ENCODE data around the gene ZYG11A. TPM values are rescaled to one million over a fixed set of nuclear protein-coding genes. Genes with fewer than 3 reads are reported as not detected.

The ZYG11A gene
- total RNA-seq, 1 experiment from 2014 or later, result 0.36 TPM

- DNase-seq (ENCODE audit: low read depth, low spot score), result no peak
- ATAC-seq, result no peak
- TF ChIP-seq, protein P1, sequence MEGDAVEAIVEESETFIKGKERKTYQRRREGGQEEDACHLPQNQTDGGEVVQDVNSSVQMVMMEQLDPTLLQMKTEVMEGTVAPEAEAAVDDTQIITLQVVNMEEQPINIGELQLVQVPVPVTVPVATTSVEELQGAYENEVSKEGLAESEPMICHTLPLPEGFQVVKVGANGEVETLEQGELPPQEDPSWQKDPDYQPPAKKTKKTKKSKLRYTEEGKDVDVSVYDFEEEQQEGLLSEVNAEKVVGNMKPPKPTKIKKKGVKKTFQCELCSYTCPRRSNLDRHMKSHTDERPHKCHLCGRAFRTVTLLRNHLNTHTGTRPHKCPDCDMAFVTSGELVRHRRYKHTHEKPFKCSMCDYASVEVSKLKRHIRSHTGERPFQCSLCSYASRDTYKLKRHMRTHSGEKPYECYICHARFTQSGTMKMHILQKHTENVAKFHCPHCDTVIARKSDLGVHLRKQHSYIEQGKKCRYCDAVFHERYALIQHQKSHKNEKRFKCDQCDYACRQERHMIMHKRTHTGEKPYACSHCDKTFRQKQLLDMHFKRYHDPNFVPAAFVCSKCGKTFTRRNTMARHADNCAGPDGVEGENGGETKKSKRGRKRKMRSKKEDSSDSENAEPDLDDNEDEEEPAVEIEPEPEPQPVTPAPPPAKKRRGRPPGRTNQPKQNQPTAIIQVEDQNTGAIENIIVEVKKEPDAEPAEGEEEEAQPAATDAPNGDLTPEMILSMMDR (IDR thresholded peaks at IDR 0.05), result no peak
- TF ChIP-seq POLR2AphosphoS5 (IDR thresholded peaks at IDR 0.05; ENCODE audit: low read depth, low read length), result no peak
- Histone ChIP-seq H3K4me1 (ENCODE audit: control insufficient read depth, insufficient read depth, low read length) (no peaks in the 10 kb centered on the region), H3K4me3 (ENCODE audit: low read depth in 2 of 2, low read length in 2 of 2) (no peak overlapping the region), H3K27ac (ENCODE audit: low read length) (no peak overlapping the region), H3K27me3 (ENCODE audit: control insufficient read depth, insufficient read depth, low read length) (no peaks in the 10 kb centered on the region), H3K9me3 (ENCODE audit: control insufficient read depth, insufficient read depth, low read depth, low read length) (no peaks in the 10 kb centered on the region), H3K36me3 (ENCODE audit: control insufficient read depth, insufficient read depth, low read length) (no peaks in the 10 kb centered on the region)
- POLR2A ChIA-PET, result no interaction called here
- in situ Hi-C loops (cut with HindIII; ENCODE audit: low pct_unique_long_range_greater_than_20kb, low sequenced_read_pairs) (no loop called here), intact Hi-C loops (cut with micrococcal nuclease; ENCODE audit: unreplicated experiment) (loop anchor here (10.0 kb wide), 1 partner anchor 279 kb away; no protein-coding TSS in a partner anchor)
- CTCF ChIA-PET, result interaction anchor here (0.6 kb wide), 1 partner anchor 12 kb away, joined by 3 read pairs; no protein-coding TSS in a partner anchor
- BruUV-seq (replicated peaks), result no TSS peak
Observed at GRCh38 chr1:52906135-52906603, 63.6 kb downstream of the ZYG11A start.

DNA sequence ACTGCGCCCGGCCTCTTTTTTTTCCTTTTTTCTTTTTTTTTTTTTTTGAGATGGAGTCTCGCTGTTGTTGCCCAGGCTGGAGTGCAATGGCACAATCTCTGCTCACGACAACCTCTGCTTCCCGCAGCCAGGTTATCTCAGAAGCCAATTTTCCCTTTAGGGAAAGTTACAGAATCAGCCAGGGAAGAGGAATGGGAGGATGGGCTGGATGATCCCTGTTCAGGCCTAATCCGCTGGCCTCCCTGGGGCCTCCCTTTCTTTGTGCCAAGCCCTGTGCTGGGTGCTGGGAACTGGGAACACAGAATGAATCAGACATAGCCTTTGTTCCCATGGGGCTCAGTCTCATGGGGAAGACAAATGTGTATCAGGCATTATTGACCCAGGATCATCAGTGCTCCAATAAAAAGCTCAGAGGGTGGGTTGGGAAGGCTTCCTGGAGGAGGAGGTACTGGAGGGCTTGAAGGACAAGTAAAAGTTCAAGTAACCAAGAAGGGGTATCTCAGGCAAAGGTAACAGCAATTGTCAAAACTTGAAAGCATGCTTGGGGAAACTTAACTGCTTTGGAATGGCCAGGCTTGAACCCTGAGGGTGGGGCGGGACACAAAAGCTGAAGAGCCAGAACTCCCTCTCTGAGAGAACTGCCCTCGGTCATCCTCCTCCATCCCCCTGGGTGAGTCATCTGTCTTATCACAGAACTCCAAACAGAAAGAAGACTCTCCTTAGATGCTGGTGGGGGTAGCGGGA is 64.7 kb downstream of the ZYG11A start:
- ATAC-seq (no peak), DNase-seq (ENCODE audit: low read depth, low spot score) (no peak)
- Histone ChIP-seq H3K27ac (ENCODE audit: low read length) (no peak overlapping the region), H3K9me3 (ENCODE audit: control insufficient read depth, insufficient read depth, low read depth, low read length) (no peaks in the 10 kb centered on the region), H3K36me3 (ENCODE audit: control insufficient read depth, insufficient read depth, low read length) (no peaks in the 10 kb centered on the region), H3K4me1 (ENCODE audit: control insufficient read depth, insufficient read depth, low read length) (no peaks in the 10 kb centered on the region), H3K4me3 (ENCODE audit: low read depth in 2 of 2, low read length in 2 of 2) (no peak overlapping the region), H3K27me3 (ENCODE audit: control insufficient read depth, insufficient read depth, low read length) (no peaks in the 10 kb centered on the region)
- in situ Hi-C loops (cut with HindIII; ENCODE audit: low pct_unique_long_range_greater_than_20kb, low sequenced_read_pairs), result no loop called here
- TF ChIP-seq, protein P1 (IDR thresholded peaks at IDR 0.05), result no peak
- no peak for TF ChIP-seq TCF7L2 (IDR thresholded peaks at IDR 0.05; ENCODE audit: low read depth, low read length)
- TF ChIP-seq, protein P2, sequence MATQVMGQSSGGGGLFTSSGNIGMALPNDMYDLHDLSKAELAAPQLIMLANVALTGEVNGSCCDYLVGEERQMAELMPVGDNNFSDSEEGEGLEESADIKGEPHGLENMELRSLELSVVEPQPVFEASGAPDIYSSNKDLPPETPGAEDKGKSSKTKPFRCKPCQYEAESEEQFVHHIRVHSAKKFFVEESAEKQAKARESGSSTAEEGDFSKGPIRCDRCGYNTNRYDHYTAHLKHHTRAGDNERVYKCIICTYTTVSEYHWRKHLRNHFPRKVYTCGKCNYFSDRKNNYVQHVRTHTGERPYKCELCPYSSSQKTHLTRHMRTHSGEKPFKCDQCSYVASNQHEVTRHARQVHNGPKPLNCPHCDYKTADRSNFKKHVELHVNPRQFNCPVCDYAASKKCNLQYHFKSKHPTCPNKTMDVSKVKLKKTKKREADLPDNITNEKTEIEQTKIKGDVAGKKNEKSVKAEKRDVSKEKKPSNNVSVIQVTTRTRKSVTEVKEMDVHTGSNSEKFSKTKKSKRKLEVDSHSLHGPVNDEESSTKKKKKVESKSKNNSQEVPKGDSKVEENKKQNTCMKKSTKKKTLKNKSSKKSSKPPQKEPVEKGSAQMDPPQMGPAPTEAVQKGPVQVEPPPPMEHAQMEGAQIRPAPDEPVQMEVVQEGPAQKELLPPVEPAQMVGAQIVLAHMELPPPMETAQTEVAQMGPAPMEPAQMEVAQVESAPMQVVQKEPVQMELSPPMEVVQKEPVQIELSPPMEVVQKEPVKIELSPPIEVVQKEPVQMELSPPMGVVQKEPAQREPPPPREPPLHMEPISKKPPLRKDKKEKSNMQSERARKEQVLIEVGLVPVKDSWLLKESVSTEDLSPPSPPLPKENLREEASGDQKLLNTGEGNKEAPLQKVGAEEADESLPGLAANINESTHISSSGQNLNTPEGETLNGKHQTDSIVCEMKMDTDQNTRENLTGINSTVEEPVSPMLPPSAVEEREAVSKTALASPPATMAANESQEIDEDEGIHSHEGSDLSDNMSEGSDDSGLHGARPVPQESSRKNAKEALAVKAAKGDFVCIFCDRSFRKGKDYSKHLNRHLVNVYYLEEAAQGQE (IDR thresholded peaks at IDR 0.05; ENCODE audit: insufficient read depth in 1 of 2, low read depth in 2 of 2, low read length in 1 of 2), result no peak
- no peak for TF ChIP-seq POLR2AphosphoS5 (IDR thresholded peaks at IDR 0.05; ENCODE audit: low read depth, low read length)
- no peak for TF ChIP-seq SIN3A (IDR thresholded peaks at IDR 0.05; ENCODE audit: borderline replicate concordance, insufficient read depth, low read depth, low read length)
- ChIA-PET POLR2A (no interaction called here), CTCF (interaction anchor here (0.6 kb wide), 1 partner anchor 11 kb away, joined by 3 read pairs; no protein-coding TSS in a partner anchor)
- no TSS peak for BruUV-seq (replicated peaks)
- intact Hi-C loops (cut with micrococcal nuclease; ENCODE audit: unreplicated experiment), result loop anchor here (10.0 kb wide), 1 partner anchor 278 kb away; no protein-coding TSS in a partner anchor

Data from Panc1 (cell line).